GM19239 (cell line): ENCODE measurements around the gene RASA3.

Experiments used
- DNase-seq: peaks from one replicate; pipeline ENCODE4 v3.0.0; 2011; ENCODE audit warnings: low spot score; ENCODE audit not compliant: insufficient read length
- FAIRE-seq: peaks from 2 replicates; lab custom pipeline; 2011; peaks lifted over from hg19 to GRCh38; lab: Jason Lieb, UNC

The RASA3 gene

DNA sequence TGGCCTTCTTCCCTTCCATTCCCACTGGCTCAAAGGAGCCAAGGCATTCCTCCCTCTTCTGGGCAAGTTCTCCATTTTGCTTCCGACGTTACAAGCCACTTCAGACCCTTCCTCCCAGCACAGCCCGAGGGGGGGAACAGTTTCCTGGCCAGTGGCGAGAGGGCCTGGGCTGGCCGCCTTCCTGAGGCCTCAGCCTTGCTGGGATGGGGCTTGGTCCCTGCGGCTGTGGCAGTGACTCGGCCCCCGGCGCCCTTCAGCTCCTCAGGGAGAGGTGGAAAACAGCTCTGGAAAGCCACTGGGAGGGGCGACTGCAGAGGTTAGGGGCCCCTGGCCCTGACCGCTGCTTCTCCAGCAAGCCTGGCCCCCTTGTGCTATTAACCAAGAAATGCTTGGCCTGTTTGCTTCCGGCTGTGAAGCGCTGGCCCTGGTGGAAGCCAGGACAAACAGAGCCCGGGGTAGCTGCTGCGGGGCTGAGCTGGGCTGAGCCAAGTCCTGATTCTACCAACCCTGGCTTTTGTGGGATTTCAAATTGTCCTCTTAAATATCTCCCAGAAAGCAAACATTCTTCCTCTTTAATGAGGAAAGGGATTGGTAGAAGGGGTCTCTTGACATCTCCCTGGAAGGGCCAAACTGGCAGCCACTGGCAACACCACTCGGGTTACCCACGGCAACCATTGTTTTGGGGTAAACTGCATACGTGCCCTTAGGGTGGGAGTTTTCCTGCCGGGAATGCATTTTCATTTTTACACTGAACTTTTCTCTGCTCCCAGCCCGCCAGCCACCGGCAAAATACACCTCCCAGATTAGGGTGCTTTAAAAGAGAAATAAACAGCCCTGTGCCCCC lies 197.2 kb downstream of the RASA3 start:
- no peak for FAIRE-seq
- no peak for DNase-seq

DNA sequence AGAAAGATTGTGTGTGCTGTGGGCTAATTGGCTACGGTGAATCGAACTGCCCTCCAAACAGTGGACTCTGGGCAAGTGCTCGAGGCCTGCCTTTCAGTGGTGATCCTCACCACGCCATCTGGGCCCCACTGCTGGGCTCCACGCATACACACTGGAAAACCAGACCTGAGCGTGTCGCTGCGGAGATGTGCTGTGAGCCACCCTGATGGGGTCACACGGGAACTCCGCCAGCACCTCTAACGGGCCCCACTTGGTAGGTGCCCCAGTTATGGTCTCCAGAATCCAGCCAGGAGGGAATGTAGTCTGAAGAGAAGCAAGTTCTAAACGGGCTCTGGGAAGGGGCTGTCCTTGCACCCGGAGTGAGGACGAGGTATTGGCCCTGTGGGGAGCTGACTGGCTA lies 197.8 kb downstream of the RASA3 start:
- no peak for DNase-seq
- FAIRE-seq, result no peak

DNA sequence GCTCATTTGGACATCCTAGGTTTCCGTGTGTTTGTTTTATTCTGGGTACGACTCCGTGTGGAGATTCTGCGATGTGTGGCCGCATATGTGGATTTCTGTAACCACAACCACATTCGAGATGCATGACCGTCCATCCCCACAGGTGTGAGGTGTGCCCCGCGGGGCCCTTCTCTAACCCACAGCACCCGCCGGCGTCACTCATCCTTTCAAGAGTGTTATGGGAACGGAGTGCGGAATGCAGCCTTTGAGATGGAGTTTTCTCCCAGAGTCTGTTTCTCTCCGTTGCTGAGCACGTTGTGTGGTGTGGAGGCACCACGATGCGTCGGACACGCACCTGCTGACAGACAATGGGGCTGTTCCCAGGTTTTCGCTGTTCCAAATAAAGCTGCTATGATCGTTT lies 198.5 kb downstream of the RASA3 start:
- no peak for FAIRE-seq
- no peak for DNase-seq

DNA sequence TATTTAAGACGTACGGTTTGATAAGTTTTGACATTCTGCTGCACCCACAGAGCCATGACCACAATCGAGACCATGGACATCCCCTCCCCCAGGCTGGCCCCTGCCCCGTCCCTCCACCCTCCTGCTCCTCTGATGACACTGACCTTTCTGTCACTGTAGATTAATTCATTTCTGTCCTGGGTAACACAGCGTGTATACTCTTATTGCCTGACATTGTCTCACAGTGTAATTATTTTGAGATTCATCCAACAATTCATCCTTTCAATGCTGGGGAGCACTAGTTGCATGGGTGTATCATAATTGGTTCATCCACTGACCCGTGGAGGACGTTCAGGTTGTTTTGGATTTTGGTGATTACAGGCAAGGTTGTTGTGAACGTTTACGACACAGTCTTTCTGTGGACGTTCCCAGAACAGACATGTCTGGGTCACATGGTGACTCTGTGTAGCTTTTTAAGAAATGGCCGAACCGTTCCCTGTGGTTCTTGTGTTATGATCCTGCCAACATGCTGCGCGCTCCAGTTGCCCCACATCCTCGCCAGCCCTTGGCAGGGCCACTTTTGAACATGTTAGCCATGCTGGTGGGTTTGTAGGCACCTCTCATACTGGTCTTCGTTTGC lies 200.5 kb downstream of the RASA3 start:
- no peak for FAIRE-seq

DNA sequence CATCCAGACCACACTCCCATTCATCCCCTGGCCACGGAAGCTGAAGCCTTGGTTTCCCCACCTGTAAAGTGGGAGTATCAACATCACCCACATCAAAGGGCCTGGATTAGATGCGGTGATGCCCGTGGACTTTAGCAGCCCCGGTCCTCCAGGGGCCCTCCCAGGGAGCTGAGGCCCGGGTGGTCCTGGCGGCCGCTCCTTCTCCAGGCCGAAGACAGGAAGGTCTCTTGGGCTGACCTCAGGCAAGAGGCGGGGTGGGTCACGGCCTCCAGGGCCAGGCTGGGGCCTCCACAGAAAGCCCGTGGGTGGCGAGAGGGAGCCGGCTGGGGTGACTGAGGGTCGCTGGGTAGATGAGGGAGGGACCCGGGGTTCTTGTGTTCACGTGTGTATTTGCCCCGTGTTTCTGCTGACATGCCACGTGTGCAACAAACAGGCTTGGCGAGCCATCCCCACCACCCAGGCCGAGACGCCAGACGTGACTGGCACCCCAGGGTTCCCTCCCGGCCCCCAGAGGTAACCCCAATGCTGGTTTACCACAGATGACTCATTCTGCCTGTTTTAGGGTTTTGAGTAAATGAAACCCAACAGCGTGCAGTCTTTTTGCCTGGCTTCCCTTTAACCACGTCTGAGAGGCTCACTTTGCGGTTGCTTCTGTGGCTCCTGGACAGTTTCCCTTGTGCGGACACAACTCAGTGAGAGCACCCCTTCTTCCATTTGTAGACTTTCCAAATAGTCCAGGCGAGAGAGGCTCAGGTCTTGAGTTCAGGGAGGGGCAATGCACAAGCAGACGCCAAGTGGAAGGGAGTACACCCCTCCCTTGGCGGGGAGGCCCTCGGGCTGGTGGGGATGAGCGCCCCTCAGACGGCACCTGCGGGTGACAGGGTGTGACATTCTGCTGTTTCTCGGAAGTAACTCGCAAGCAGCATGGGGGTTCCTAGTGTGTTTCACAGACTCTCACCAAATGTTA lies 201.5 kb downstream of the RASA3 start:
- FAIRE-seq, result no peak
- no peak for DNase-seq

More for the DNA sequence above, 200.5 kb downstream of the RASA3 start:
- DNase-seq, result no peak

DNA sequence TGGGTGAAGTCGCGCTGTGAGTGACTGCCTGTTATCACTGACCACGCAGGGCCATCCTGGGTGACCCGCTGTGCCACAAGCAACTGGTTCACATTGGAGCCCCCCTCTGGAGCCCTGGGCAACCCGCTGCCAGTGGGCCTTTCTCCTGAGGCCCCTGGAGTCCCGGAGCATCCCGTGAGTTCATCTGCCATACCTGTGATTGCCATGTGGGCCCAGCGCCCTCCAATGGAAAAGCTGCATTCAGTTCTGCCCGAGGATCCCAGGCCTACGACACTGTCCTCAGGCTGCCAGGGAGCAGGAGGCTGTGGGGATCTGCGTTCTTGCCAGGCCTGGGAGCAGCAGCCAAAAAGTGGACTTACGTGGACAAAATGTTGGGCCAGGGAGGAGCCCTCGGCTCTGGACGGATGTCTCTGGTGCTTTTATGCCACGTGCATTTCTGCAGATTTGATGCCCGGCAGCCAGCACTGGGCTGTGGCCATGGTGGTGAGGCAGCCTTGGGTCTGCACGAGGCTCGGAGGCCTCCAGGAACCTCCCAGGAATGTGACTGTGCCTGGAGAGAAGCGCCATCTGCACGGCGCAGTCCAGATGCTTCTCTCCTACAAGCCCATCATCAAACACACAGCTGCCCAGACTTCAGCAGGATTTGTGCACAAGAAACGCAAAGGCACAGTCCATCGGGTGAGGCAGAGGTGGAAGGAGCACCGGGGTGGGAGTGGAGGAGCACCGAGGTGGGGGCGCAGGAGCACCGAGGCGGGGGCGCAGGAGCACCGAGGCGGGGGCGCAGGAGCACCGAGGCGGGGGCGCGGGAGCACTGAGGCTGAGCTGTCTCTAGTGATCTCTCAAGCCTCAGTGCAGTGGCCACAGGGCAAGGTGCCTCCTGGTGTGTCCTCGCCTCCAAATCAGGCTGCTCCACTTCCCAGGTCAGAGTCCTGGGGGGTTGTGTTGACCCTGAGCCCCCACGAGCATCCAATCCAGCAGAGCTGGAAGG lies 202.5 kb downstream of the RASA3 start:
- no peak for DNase-seq
- FAIRE-seq, result no peak

DNA sequence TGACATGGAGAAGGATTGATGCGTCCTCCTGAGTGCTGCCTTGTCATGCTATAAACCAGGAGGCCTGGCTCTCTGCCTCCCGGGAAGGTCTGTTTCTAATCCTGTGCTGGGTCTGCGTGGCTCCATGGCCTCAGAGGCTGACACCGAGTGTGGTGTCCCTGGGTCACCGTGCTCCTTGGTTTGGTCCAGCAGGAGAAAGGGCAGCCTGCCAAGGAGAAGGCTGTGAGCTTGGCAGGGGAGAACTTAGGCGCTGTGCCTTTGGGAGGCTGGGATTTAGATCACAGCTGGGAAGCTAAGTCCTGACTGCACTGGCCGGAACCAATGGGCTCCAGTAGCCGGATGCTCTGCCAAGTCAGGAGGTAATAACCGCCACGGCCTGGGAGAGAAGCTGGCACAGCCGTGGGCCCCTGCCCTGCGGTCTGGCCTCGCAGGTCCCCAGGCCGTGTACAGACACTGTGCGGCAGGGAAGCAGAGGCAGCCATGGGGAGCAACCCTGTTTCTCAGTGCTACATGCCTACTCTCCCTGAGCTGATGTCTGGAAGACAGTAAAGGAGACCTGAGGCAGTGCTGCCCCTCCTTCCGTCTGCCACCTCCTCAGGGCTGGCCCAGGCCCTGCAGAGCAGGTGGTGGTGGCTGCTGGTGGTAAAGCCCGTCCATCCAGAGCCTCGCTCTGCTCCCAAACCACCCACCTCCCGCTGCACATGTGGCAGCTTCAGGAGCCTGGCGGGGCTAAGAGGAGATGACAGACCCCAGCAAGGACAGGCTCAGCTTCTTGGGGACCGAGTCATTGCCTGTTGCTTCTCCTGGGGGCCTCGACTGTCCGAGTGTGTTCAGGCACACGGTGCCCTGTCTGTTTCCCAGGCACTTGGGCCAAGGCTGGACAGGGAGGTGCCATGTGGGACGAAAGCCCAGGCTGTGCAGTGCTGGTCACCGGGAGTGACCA lies 203.5 kb downstream of the RASA3 start:
- no peak for DNase-seq
- FAIRE-seq, result no peak
